Fibroblast of the aortic adventitia (primary cell): ENCODE data around the gene TM4SF1. TPM values are rescaled to one million over a fixed set of nuclear protein-coding genes. Genes with fewer than 3 reads are reported as not detected.
A peak's percentile ranks its signal among the peaks of the same experiment; 100 is the strongest.

ENCODE experiments used
- DNase-seq: peaks from one replicate; pipeline ENCODE4 v3.0.0-alpha.2; 2010; ENCODE audit warnings: low read depth
- H3K4me3 ChIP-seq: 2 replicates; pipeline ENCODE4 v1.5.1; 2011; ENCODE audit warnings: low read depth, mild to moderate bottlenecking, control low read depth, low read length, moderate library complexity
- CTCF ChIP-seq: IDR thresholded peaks from 2 replicates; pipeline ENCODE4 v1.5.1; 2011; ENCODE audit warnings: mild to moderate bottlenecking, low read length, control low read depth, inconsistent platforms; ENCODE audit not compliant: insufficient read depth
- total RNA-seq: library from RNA; depleted of rRNA; stranded (reverse); fragments of >200 nt; gene quantifications from 2 replicates; pipeline ENCODE4 v1.2.3, GENCODE V29; 2012; ENCODE audit warnings: low replicate concordance

TM4SF1 gene
- total RNA-seq, 1 donor, result 299 TPM

- no peak within 1 kb of the TSS for H3K4me3 ChIP-seq
- DNase-seq, result no peak
- no peak for TF ChIP-seq CTCF
Measured at GRCh38 chr3:149333176-149333859, 44.1 kb downstream of the TM4SF1 start, which contains the start of gene TM4SF18. Gene TM4SF18, minus strand, starts transcription at chr3:149333636. Its CDS starts 254 bp downstream, at chr3:149333382.

- TF ChIP-seq CTCF, result no peak
- DNase-seq, result no peak
- H3K4me3 ChIP-seq, result no peak overlapping the region
Measured at GRCh38 chr3:149332771-149333170, 44.7 kb downstream of the TM4SF1 start.

- TF ChIP-seq CTCF, result no peak
- H3K4me3 ChIP-seq, result no peak overlapping the region
- peak; percentile 18 for DNase-seq
Measured at GRCh38 chr3:149332227-149332765, 45.2 kb downstream of the TM4SF1 start.

- H3K4me3 ChIP-seq, result no peak overlapping the region
- no peak for TF ChIP-seq CTCF
- no peak for DNase-seq
Measured at GRCh38 chr3:149331396-149331795, 46.1 kb downstream of the TM4SF1 start.

GRCh38 chr3:149330609-149331331 lies 46.7 kb downstream of the TM4SF1 start:
- TF ChIP-seq CTCF, result no peak
- peak; percentile 13 for DNase-seq
- no peak overlapping the region for H3K4me3 ChIP-seq

GRCh38 chr3:149327156-149327555 lies 50.3 kb downstream of the TM4SF1 start:
- no peak overlapping the region for H3K4me3 ChIP-seq
- DNase-seq, result no peak
- no peak for TF ChIP-seq CTCF
